ENCODE measurements around the gene PRUNE2.

DNA sequence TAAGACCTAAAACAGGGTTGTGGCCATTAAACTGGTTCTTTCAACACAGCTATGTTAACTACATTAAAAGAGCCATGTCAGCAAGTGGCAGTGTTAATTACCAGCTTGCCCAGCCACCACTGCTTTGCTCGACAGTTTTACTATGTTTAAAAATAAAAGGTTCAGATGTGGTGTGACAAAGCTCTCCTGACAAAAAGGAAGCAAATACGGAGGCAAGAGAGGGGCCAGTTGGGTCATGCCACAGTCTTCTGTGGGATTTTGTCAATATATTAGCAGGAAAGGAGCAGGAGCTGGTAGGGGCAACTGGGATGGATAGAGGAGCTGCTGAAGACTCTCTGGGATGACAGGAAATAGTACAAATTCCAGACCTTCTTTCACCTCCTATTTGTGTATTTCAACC lies 255.2 kb downstream of the PRUNE2 start:
- no peak for TF ChIP-seq YY1 (IDR thresholded peaks at IDR 0.05; ENCODE audit: insufficient read depth, insufficient read length)
- TF ChIP-seq SUZ12 (IDR thresholded peaks at IDR 0.05; ENCODE audit: extremely low read depth, insufficient read depth, insufficient read length): no peak

Data from NT2/D1 (cell line).